ENCODE results near the gene GRIK4. TPM values are rescaled to one million over a fixed set of nuclear protein-coding genes. Genes with fewer than 3 reads are reported as not detected.

GRIK4 gene
- total and polyA plus RNA-seq, 9 of the 15 experiments (the other 6 are each of a cell fraction or from before 2014, with no cell fraction given): not detected

DNA sequence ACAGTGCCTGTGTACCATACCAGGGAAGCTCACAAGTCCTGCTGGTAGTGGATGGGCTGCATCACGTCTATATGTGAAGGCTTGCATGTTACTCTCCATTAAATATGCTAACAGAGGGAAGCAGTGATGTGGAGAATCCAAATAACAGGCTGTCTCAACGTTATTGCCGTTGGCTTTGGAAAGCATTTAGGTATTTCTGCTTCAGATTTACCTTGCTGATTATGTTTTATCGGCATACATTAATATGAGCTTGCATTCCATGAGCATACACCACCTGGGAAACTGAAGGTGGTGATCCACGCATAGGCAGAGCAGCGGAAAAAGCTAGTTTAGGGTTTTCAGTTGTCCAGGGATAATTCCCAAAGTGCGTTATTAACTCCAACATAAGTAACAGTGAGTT, 175.0 kb downstream of the GRIK4 start:
- no peak overlapping the region for H3K9ac ChIP-seq (ENCODE audit: insufficient read depth in 1 of 2, low read depth in 2 of 2, low read length in 2 of 2)
- WGBS (ENCODE audit: insufficient coverage, low coverage, missing lambda C conversion rate): 2% methylated on average over 7 of the region's 7 CpGs
- ATAC-seq: no peak
- no peaks in the 10 kb centered on the region for H3K9me3 ChIP-seq (replicated peaks; ENCODE audit: control insufficient read depth, insufficient read depth, low read depth, low read length)
- ChIA-PET CTCF (ENCODE audit: low intra/inter-chr PET ratio) (interaction anchor here (1.1 kb wide), 1 partner anchor 176 kb away, joined by 5 read pairs; no protein-coding TSS in a partner anchor), POLR2A (no interaction called here)
- intact Hi-C loops (cut with micrococcal nuclease): loop anchor here (10.0 kb wide), 1 partner anchor 352 kb away; the partner anchor contains the start of gene ARHGEF12
- TF ChIP-seq TSC22D4 (tag; IDR thresholded peaks at IDR 0.05) (no peak), LARP7 (IDR thresholded peaks at IDR 0.05) (no peak), NCOA2 (IDR thresholded peaks at IDR 0.05; ENCODE audit: partially characterized antibody in 2 of 2) (no peak)
- TF ChIP-seq, protein P1, sequence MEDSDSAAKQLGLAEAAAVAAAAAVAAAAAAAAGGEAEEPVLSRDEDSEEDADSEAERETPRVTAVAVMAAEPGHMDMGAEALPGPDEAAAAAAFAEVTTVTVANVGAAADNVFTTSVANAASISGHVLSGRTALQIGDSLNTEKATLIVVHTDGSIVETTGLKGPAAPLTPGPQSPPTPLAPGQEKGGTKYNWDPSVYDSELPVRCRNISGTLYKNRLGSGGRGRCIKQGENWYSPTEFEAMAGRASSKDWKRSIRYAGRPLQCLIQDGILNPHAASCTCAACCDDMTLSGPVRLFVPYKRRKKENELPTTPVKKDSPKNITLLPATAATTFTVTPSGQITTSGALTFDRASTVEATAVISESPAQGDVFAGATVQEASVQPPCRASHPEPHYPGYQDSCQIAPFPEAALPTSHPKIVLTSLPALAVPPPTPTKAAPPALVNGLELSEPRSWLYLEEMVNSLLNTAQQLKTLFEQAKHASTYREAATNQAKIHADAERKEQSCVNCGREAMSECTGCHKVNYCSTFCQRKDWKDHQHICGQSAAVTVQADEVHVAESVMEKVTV (CRISPR knock-in tag; IDR thresholded peaks at IDR 0.05): no peak
- H2AFZ ChIP-seq (ENCODE audit: low read depth, low read length): no peak overlapping the region
- H3K4me2 ChIP-seq (ENCODE audit: insufficient read depth, low read length): no peak overlapping the region
- no peak overlapping the region for H3K27ac ChIP-seq (ENCODE audit: extremely low read depth, low read depth, low read length)
- no peak for DNase-seq (ENCODE audit: extremely low read depth in 1 of 4, low spot score in 3 of 4)
- no TSS peak for BruUV-seq (replicated peaks)
- no peaks in the 10 kb centered on the region for H3K36me3 ChIP-seq (ENCODE audit: control insufficient read depth, insufficient read depth, low read length)
- no peaks in the 10 kb centered on the region; the same call in 1 of the 2 replicates for H4K20me1 ChIP-seq (replicated peaks; ENCODE audit: control insufficient read depth, insufficient read depth, low read length)
- H3K4me1 ChIP-seq (replicated peaks in 1 of 2; ENCODE audit: control insufficient read depth in 2 of 2, insufficient read depth in 2 of 2, low read length in 2 of 2): 0 out of 5 replicates have a peak, but pooled peaks cover 0 to 4% of the 10 kb centered on the region in 2 experiments
- no peaks in the 10 kb centered on the region for H3K79me2 ChIP-seq (ENCODE audit: control insufficient read depth, insufficient read depth, low read length)
- FAIRE-seq: no peak
- H3K27me3 ChIP-seq (ENCODE audit: control insufficient read depth in 2 of 2, insufficient read depth in 2 of 2, low read length in 2 of 2): peaks cover 0 to 13% of the 10 kb centered on the region in 2 experiments; a peak in 2 of 5 replicates
- in situ Hi-C loops (cut with MboI): loop anchor here (5.0 kb wide), 1 partner anchor 164 kb away; no protein-coding TSS in a partner anchor
- H3K4me3 ChIP-seq: no peak overlapping the region
- no peaks in the 10 kb centered on the region for H3K9me1 ChIP-seq (ENCODE audit: control insufficient read depth, insufficient read depth, low read length)

All from K562 (cell line).